Measurements from ENCODE around the gene TMEM109.

DNA sequence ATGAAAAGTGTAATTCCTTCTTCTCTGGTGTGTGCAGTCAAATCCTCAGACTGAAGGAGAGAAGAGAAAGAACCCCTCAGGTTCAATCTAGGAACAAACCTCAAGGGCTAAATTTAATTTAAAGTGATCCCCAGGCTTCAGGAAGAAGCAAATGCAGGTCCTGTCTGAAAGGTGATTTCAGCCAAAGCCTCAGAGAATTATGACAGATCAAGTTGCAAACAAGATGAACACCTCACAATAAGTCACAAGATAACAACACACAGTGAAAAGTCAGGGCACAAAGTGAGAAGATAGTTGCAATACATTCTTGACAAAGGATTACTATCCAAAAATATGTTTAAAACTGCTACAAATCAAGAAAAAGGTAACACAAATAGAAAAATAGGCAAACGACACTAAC is 34.9 kb upstream of the TMEM109 start:
- TF ChIP-seq, protein P1, sequence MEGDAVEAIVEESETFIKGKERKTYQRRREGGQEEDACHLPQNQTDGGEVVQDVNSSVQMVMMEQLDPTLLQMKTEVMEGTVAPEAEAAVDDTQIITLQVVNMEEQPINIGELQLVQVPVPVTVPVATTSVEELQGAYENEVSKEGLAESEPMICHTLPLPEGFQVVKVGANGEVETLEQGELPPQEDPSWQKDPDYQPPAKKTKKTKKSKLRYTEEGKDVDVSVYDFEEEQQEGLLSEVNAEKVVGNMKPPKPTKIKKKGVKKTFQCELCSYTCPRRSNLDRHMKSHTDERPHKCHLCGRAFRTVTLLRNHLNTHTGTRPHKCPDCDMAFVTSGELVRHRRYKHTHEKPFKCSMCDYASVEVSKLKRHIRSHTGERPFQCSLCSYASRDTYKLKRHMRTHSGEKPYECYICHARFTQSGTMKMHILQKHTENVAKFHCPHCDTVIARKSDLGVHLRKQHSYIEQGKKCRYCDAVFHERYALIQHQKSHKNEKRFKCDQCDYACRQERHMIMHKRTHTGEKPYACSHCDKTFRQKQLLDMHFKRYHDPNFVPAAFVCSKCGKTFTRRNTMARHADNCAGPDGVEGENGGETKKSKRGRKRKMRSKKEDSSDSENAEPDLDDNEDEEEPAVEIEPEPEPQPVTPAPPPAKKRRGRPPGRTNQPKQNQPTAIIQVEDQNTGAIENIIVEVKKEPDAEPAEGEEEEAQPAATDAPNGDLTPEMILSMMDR (IDR thresholded peaks at IDR 0.05; ENCODE audit: insufficient read depth, low read length), result no peak
- no peak for TF ChIP-seq POLR2AphosphoS5 (IDR thresholded peaks at IDR 0.05; ENCODE audit: low read depth)
